Thoracic aorta (tissue), 2 donors: ENCODE measurements around the gene DCST1. TPM values are rescaled to one million over a fixed set of nuclear protein-coding genes. Genes with fewer than 3 reads are reported as not detected.

Experiments used
- ATAC-seq: fragments of 150-250 bp; one replicate; pipeline ENCODE4 v1.8.0; 2017; ENCODE audit warnings: low read depth; ENCODE audit not compliant: insufficient number of reproducible peaks, low FRiP score
- DNase-seq: peaks from one replicate; pipeline ENCODE4 v3.0.0-alpha.2; 2020; ENCODE audit warnings: low spot score
- H3K27ac ChIP-seq, 2 donors: fragments of 200-600 bp; sonication (generic); 1 replicate in 1 of 2; 2 replicates in 1 of 2; pipeline ENCODE4 v1.5.1; 2016; ENCODE audit warnings: mild to moderate bottlenecking in 2 of 2, moderate library complexity in 2 of 2
- H3K27me3 ChIP-seq: fragments of 200-600 bp; sonication (generic); replicated peaks from 2 replicates; pipeline ENCODE4 v1.6.0; 2016; ENCODE audit warnings: mild to moderate bottlenecking; ENCODE audit not compliant: insufficient read depth
- H3K36me3 ChIP-seq: fragments of 200-600 bp; sonication (generic); one replicate; pipeline ENCODE4 v1.5.1; 2016
- H3K4me1 ChIP-seq, 2 donors: fragments of 200-600 bp; sonication (generic); 1 replicate in 1 of 2; 2 replicates in 1 of 2; pipeline versions ENCODE4 v1.5.1 to v1.6.0; 2016; ENCODE audit warnings: low read depth in 2 of 2, mild to moderate bottlenecking in 1 of 2; ENCODE audit not compliant: control insufficient read depth in 1 of 2
- H3K4me3 ChIP-seq: fragments of 200-600 bp; sonication (generic); 2 replicates; pipeline ENCODE4 v1.5.1; 2016; ENCODE audit warnings: mild to moderate bottlenecking
- H3K9me3 ChIP-seq: fragments of 200-600 bp; sonication (generic); 2 replicates; pipeline ENCODE4 v1.5.1; 2016
- total RNA-seq, 2 donors: library from RNA; depleted of rRNA; stranded (reverse); fragments of >200 nt; gene quantifications; one replicate each; pipeline versions ENCODE4 v1.1.0 to v1.2.3, GENCODE V29; 2016
- TF ChIP-seq, protein P1 (sequence below): fragments of 200-600 bp; sonication (generic); IDR thresholded peaks from one replicate; pipeline ENCODE4 v1.5.1; 2019; ENCODE audit warnings: antibody characterized with exemption

The DCST1 gene
- total RNA-seq, 2 donors from 2014 or later = not detected

DNA sequence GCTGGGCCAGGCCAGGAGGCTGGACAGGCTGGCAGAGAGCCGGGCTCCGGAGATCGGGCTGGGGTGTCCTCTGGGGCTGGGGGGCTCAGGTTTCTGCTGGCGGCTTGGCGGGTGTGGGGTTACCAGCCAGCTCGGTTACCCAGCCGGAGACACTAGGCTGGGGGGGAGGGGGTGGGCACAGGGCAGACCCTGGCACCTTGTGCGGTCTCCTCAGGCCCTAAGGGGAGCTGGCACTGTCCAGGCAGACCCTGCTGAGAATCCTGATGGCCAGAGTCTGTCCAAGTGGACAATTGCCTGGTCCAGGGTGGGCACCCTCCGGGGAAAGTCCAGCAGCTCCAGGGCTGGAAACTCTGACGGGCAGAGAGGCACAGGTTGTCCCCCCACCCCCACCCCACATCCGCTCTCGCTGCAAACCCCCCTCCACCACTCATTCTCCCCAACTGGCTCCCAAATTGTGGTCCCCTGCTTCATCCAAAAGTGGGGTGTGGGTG lies 24.4 kb upstream of the DCST1 start:
- no peak for DNase-seq
- TF ChIP-seq, protein P1, sequence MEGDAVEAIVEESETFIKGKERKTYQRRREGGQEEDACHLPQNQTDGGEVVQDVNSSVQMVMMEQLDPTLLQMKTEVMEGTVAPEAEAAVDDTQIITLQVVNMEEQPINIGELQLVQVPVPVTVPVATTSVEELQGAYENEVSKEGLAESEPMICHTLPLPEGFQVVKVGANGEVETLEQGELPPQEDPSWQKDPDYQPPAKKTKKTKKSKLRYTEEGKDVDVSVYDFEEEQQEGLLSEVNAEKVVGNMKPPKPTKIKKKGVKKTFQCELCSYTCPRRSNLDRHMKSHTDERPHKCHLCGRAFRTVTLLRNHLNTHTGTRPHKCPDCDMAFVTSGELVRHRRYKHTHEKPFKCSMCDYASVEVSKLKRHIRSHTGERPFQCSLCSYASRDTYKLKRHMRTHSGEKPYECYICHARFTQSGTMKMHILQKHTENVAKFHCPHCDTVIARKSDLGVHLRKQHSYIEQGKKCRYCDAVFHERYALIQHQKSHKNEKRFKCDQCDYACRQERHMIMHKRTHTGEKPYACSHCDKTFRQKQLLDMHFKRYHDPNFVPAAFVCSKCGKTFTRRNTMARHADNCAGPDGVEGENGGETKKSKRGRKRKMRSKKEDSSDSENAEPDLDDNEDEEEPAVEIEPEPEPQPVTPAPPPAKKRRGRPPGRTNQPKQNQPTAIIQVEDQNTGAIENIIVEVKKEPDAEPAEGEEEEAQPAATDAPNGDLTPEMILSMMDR = no peak
- no peaks in the 10 kb centered on the region for H3K27me3 ChIP-seq
- H3K4me3 ChIP-seq = peak overlapping the region; percentile 53
- H3K36me3 ChIP-seq = peaks cover 3% of the 10 kb centered on the region
- ATAC-seq = no peak
- no peaks in the 10 kb centered on the region for H3K9me3 ChIP-seq
- H3K4me1 ChIP-seq = peaks cover 60 to 71% of the 10 kb centered on the region in 2 donors
- no peak overlapping the region for H3K27ac ChIP-seq

DNA sequence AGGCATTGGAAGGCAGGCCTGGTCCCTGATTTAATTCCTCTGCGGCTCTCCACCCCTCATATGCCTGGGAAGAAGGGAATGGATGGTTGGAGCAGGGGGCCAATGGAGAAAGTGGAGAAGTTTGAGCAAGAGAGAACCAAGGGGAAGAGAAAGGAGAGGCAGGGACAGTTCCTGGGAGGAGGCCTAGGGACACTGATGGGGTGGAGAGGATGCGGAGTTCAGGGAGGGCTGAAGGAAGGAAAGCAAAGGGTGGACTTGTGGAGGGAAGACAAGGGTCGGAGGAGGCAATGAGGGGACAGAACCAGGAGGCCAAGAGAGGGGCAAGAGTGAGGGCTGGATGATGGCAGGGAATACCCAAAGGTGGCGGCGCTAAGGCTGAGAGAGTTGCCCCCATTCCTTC lies 23.9 kb upstream of the DCST1 start:
- ATAC-seq = no peak
- H3K27ac ChIP-seq = no peak overlapping the region
- H3K9me3 ChIP-seq = no peaks in the 10 kb centered on the region
- peaks cover 55 to 67% of the 10 kb centered on the region in 2 donors for H3K4me1 ChIP-seq
- H3K27me3 ChIP-seq = no peaks in the 10 kb centered on the region
- peaks cover 3% of the 10 kb centered on the region for H3K36me3 ChIP-seq
- peak overlapping the region; percentile 11 for H3K4me3 ChIP-seq
- TF ChIP-seq, protein P1 = no peak
- no peak for DNase-seq

DNA sequence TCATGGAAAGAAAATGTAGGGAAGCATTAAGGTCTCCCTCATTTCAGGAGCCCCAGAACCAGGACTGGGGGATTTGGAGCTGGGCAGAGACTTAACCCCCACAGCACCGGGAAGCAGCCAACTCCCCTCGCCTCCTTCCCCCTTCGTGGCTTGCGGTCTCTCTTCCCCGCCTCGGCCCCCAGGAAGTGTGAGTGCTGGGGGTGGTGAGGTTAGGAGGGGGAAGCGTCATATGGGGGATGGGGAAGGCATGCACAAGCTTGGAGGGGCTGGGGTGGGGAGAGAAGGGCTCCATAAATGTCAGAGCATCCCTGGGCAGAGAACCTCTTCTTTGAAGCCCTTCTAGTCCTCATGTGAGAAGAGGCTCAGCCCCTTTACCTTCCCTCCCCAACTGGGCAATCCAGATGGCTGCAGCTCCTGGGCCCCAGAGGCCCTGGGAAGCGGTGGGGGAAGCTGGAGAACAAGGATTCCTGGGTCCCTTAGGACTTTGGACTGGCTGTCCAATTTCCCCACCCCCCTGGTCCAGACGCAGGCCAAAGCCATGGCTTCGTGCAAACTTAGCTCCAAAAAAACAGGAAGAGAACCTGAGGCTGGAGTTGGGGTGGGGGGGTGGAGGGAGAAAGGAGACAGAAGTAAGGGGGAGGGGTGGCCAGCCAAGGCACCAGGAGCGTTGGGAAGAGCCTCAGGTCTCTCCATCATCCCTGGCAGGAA lies 23.3 kb upstream of the DCST1 start:
- ATAC-seq (no peak), DNase-seq (no peak)
- Histone ChIP-seq H3K36me3 (peaks cover 3% of the 10 kb centered on the region), H3K27ac (no peak overlapping the region), H3K9me3 (no peaks in the 10 kb centered on the region), H3K4me3 (peak overlapping the region; percentile 11), H3K4me1 (peaks cover 49 to 60% of the 10 kb centered on the region in 2 donors), H3K27me3 (no peaks in the 10 kb centered on the region)
- TF ChIP-seq, protein P1 = no peak

- Histone ChIP-seq H3K27me3 (no peaks in the 10 kb centered on the region), H3K27ac (peak overlapping the region in 1 of 2 donors; percentile 49), H3K4me3 (no peak overlapping the region), H3K36me3 (peaks cover 3% of the 10 kb centered on the region), H3K9me3 (no peaks in the 10 kb centered on the region), H3K4me1 (peaks cover 42 to 54% of the 10 kb centered on the region in 2 donors)
- TF ChIP-seq, protein P1 = no peak
- DNase-seq (no peak), ATAC-seq (no peak)
Observed at GRCh38 chr1:155011004-155011416, 22.6 kb upstream of the DCST1 start.

- DNase-seq (no peak), ATAC-seq (no peak)
- TF ChIP-seq, protein P1 = no peak
- peaks cover 3% of the 10 kb centered on the region for H3K36me3 ChIP-seq
- H3K27ac ChIP-seq = peak overlapping the region in 1 of 2 donors; percentile 49
- no peaks in the 10 kb centered on the region for H3K9me3 ChIP-seq
- H3K4me1 ChIP-seq = peaks cover 37 to 49% of the 10 kb centered on the region in 2 donors
- no peak overlapping the region for H3K4me3 ChIP-seq
- H3K27me3 ChIP-seq = no peaks in the 10 kb centered on the region
Observed at GRCh38 chr1:155011437-155012025, 22.1 kb upstream of the DCST1 start.
